ENCODE measurements around the gene CCSER1. TPM values are rescaled to one million over a fixed set of nuclear protein-coding genes. Genes with fewer than 3 reads are reported as not detected.

CCSER1 gene
- total and polyA plus RNA-seq, 4 donors, result 0.18 to 2.3 (median 1.2) TPM

DNA sequence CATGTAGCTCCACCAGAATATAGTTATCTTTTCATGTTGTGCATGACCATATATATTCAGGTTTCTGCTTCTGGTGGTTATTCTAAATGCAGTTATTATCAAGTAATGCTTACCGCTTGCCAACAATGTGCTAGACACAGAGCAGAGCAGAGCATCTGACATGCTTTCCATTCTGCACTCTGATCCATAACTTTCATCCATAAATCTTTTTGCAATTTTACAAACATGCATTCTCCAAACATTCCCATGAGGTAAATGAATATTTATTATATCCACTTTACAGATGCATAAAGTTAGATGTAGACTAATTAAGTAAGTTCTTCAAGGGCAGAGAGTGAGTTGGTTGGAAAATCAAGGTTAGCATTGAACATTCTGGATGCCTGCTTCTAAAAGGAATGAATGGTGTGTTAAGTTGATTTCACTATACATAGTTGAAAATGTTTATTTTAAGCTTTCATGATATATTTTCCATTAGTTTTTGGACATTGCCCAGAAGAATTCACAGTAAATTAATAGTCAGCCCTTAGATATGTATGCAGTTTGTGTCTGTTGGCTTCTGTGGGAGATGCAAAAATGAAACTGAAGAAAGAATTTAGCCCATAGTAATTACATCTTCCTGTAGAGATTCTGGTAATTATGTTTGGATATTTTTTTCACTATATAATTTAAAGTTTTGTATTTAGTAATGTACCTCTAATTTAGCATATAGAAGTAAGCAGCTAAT, 867.8 kb downstream of the CCSER1 start:
- TF ChIP-seq JUND (IDR thresholded peaks at IDR 0.05) (no peak), HNF4A (conservative IDR thresholded peaks at IDR 0.05) (no peak), TAF1 (conservative IDR thresholded peaks at IDR 0.05) (no peak), RAD21 (IDR thresholded peaks at IDR 0.05) (no peak), RXRA (IDR thresholded peaks at IDR 0.05) (no peak), NR2F2 (IDR thresholded peaks at IDR 0.05) (no peak), GABPA (IDR thresholded peaks at IDR 0.05 in 1 of 2, conservative IDR thresholded peaks at IDR 0.05 in 1 of 2) (no peak), SP1 (IDR thresholded peaks at IDR 0.05) (no peak), HNF4G (IDR thresholded peaks at IDR 0.05) (no peak)
- TF ChIP-seq, protein P1, sequence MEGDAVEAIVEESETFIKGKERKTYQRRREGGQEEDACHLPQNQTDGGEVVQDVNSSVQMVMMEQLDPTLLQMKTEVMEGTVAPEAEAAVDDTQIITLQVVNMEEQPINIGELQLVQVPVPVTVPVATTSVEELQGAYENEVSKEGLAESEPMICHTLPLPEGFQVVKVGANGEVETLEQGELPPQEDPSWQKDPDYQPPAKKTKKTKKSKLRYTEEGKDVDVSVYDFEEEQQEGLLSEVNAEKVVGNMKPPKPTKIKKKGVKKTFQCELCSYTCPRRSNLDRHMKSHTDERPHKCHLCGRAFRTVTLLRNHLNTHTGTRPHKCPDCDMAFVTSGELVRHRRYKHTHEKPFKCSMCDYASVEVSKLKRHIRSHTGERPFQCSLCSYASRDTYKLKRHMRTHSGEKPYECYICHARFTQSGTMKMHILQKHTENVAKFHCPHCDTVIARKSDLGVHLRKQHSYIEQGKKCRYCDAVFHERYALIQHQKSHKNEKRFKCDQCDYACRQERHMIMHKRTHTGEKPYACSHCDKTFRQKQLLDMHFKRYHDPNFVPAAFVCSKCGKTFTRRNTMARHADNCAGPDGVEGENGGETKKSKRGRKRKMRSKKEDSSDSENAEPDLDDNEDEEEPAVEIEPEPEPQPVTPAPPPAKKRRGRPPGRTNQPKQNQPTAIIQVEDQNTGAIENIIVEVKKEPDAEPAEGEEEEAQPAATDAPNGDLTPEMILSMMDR (IDR thresholded peaks at IDR 0.05; ENCODE audit: low read depth, low read length, missing input control), result no peak
- TF ChIP-seq, protein P2, sequence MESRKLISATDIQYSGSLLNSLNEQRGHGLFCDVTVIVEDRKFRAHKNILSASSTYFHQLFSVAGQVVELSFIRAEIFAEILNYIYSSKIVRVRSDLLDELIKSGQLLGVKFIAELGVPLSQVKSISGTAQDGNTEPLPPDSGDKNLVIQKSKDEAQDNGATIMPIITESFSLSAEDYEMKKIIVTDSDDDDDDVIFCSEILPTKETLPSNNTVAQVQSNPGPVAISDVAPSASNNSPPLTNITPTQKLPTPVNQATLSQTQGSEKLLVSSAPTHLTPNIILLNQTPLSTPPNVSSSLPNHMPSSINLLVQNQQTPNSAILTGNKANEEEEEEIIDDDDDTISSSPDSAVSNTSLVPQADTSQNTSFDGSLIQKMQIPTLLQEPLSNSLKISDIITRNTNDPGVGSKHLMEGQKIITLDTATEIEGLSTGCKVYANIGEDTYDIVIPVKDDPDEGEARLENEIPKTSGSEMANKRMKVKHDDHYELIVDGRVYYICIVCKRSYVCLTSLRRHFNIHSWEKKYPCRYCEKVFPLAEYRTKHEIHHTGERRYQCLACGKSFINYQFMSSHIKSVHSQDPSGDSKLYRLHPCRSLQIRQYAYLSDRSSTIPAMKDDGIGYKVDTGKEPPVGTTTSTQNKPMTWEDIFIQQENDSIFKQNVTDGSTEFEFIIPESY (IDR thresholded peaks at IDR 0.05), result no peak
- TF ChIP-seq, protein P3, sequence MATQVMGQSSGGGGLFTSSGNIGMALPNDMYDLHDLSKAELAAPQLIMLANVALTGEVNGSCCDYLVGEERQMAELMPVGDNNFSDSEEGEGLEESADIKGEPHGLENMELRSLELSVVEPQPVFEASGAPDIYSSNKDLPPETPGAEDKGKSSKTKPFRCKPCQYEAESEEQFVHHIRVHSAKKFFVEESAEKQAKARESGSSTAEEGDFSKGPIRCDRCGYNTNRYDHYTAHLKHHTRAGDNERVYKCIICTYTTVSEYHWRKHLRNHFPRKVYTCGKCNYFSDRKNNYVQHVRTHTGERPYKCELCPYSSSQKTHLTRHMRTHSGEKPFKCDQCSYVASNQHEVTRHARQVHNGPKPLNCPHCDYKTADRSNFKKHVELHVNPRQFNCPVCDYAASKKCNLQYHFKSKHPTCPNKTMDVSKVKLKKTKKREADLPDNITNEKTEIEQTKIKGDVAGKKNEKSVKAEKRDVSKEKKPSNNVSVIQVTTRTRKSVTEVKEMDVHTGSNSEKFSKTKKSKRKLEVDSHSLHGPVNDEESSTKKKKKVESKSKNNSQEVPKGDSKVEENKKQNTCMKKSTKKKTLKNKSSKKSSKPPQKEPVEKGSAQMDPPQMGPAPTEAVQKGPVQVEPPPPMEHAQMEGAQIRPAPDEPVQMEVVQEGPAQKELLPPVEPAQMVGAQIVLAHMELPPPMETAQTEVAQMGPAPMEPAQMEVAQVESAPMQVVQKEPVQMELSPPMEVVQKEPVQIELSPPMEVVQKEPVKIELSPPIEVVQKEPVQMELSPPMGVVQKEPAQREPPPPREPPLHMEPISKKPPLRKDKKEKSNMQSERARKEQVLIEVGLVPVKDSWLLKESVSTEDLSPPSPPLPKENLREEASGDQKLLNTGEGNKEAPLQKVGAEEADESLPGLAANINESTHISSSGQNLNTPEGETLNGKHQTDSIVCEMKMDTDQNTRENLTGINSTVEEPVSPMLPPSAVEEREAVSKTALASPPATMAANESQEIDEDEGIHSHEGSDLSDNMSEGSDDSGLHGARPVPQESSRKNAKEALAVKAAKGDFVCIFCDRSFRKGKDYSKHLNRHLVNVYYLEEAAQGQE (IDR thresholded peaks at IDR 0.05), result no peak
- Histone ChIP-seq H3K27ac (ENCODE audit: low read depth in 1 of 2, low read length in 2 of 2) (no peak overlapping the region), H3K4me3 (ENCODE audit: low read depth in 1 of 3, low read length in 3 of 3) (no peak overlapping the region), H3K9me3 (ENCODE audit: control insufficient read depth in 4 of 4, low read length in 3 of 4) (no peaks in the 10 kb centered on the region), H3K36me3 (ENCODE audit: control insufficient read depth in 4 of 4, insufficient read depth in 3 of 4, low read depth in 1 of 4, low read length in 3 of 4) (no peaks in the 10 kb centered on the region), H3K9ac (ENCODE audit: low read depth in 1 of 2, low read length in 2 of 2) (no peak overlapping the region), H3K4me1 (ENCODE audit: control insufficient read depth in 4 of 4, insufficient read depth in 4 of 4, low read length in 3 of 4) (no peaks in the 10 kb centered on the region), H3K27me3 (ENCODE audit: control insufficient read depth in 4 of 4, insufficient read depth in 4 of 4, low read length in 3 of 4) (no peaks in the 10 kb centered on the region)
- 83% methylated on average over 1 of the region's 1 CpG for WGBS
- no peak for DNase-seq (ENCODE audit: low spot score)

DNA sequence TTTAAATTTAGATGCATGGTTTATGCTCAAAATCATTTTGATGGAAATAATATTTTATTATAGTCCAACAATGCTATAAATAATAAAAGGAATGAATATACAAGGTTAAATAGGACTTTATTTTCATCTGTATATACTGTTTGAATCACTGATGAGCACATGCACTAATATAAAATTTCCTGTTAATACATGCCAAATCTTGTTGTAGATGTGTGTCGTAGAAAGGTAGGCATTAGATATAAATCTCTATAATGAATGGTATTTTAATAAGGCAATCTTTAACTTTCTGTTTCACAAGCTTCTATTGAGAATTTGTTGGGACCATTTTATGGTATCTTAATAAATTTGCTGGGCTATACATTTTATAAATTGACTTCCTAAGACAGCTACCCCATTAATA, 868.8 kb downstream of the CCSER1 start:
- no peak for DNase-seq (ENCODE audit: low spot score)
- Histone ChIP-seq H3K36me3 (ENCODE audit: control insufficient read depth in 4 of 4, insufficient read depth in 3 of 4, low read depth in 1 of 4, low read length in 3 of 4) (no peaks in the 10 kb centered on the region), H3K4me1 (ENCODE audit: control insufficient read depth in 4 of 4, insufficient read depth in 4 of 4, low read length in 3 of 4) (no peaks in the 10 kb centered on the region), H3K27ac (ENCODE audit: low read depth in 1 of 2, low read length in 2 of 2) (no peak overlapping the region), H3K4me3 (ENCODE audit: low read depth in 1 of 3, low read length in 3 of 3) (no peak overlapping the region), H3K9me3 (ENCODE audit: control insufficient read depth in 4 of 4, low read length in 3 of 4) (no peaks in the 10 kb centered on the region), H3K27me3 (ENCODE audit: control insufficient read depth in 4 of 4, insufficient read depth in 4 of 4, low read length in 3 of 4) (no peaks in the 10 kb centered on the region), H3K9ac (ENCODE audit: low read depth in 1 of 2, low read length in 2 of 2) (no peak overlapping the region)
- no peak for TF ChIP-seq HNF4G (IDR thresholded peaks at IDR 0.05)
- 85% methylated on average over 1 of the region's 1 CpG for WGBS

Measured in liver (tissue), 9 donors.